DND-41 (cell line): ENCODE measurements around the gene VPS33A.

ENCODE experiments used
- ATAC-seq: fragments of 200-7000 bp; cut with Tn5 transposase; 3 replicates; pipeline ENCODE4 v1.9.1; 2021; ENCODE audit warnings: low read depth; ENCODE audit not compliant: insufficient read depth
- DNase-seq: peaks from one replicate; pipeline ENCODE4 v3.0.0-alpha.2; 2020
- H2AFZ ChIP-seq: 2 replicates; pipeline ENCODE4 v1.6.0; 2012; ENCODE audit warnings: low read depth, low read length
- H3K27ac ChIP-seq: 2 replicates; pipeline ENCODE4 v1.5.1; 2012; ENCODE audit warnings: low read length, inconsistent platforms
- H3K27me3 ChIP-seq: fragments of 200-600 bp; sonication (generic); 2 replicates; pipeline ENCODE4 v1.6.0; 2012; ENCODE audit warnings: low read length, mild to moderate bottlenecking, inconsistent platforms; ENCODE audit not compliant: insufficient read depth, poor library complexity
- H3K36me3 ChIP-seq: 2 replicates; pipeline ENCODE4 v1.5.1; 2012; ENCODE audit warnings: low read length, inconsistent platforms; ENCODE audit not compliant: insufficient read depth
- H3K4me1 ChIP-seq: 2 replicates; pipeline ENCODE4 v1.5.1; 2012; ENCODE audit warnings: mild to moderate bottlenecking, low read length; ENCODE audit not compliant: insufficient read depth
- H3K4me2 ChIP-seq: 2 replicates; pipeline ENCODE4 v1.6.0; 2012; ENCODE audit warnings: mild to moderate bottlenecking, moderate library complexity, low read length, inconsistent platforms; ENCODE audit not compliant: insufficient read depth
- H3K4me3 ChIP-seq, 2 experiments: fragments of 200-600 bp in 1 of 2; shearing (Covaris generic) in 1 of 2; 2 replicates each; pipeline ENCODE4 v1.5.1; 2012 to 2016; ENCODE audit warnings: inconsistent platforms in 2 of 2, low read length in 2 of 2, mild to moderate bottlenecking in 2 of 2, low read depth in 1 of 2, moderate library complexity in 1 of 2
- H3K79me2 ChIP-seq: 2 replicates; pipeline ENCODE4 v1.6.0; 2012; ENCODE audit warnings: low read length, inconsistent platforms; ENCODE audit not compliant: insufficient read depth
- H3K9ac ChIP-seq: 2 replicates; pipeline ENCODE4 v1.6.0; 2012; ENCODE audit warnings: low read depth, mild to moderate bottlenecking, inconsistent platforms, low read length, moderate library complexity
- H3K9me3 ChIP-seq: 2 replicates; pipeline ENCODE4 v1.5.1; 2012; ENCODE audit warnings: low read length, moderate library complexity, mild to moderate bottlenecking, inconsistent platforms; ENCODE audit not compliant: insufficient read depth, severe bottlenecking
- H4K20me1 ChIP-seq: 2 replicates; pipeline ENCODE4 v1.6.0; 2012; ENCODE audit warnings: low read length; ENCODE audit not compliant: insufficient read depth
- EZH2 ChIP-seq: IDR thresholded peaks from 3 replicates; pipeline ENCODE4 v1.6.1; 2012; ENCODE audit warnings: borderline replicate concordance, low read depth, mild to moderate bottlenecking, moderate library complexity, low read length, inconsistent platforms; ENCODE audit not compliant: severe bottlenecking
- TF ChIP-seq, protein P1 (sequence below): IDR thresholded peaks from 2 replicates; pipeline ENCODE4 v1.5.1; 2012; ENCODE audit warnings: borderline replicate concordance, low read length, moderate library complexity, mild to moderate bottlenecking; ENCODE audit not compliant: poor library complexity, severe bottlenecking; ENCODE audit errors: extremely low read depth

VPS33A gene

DNA sequence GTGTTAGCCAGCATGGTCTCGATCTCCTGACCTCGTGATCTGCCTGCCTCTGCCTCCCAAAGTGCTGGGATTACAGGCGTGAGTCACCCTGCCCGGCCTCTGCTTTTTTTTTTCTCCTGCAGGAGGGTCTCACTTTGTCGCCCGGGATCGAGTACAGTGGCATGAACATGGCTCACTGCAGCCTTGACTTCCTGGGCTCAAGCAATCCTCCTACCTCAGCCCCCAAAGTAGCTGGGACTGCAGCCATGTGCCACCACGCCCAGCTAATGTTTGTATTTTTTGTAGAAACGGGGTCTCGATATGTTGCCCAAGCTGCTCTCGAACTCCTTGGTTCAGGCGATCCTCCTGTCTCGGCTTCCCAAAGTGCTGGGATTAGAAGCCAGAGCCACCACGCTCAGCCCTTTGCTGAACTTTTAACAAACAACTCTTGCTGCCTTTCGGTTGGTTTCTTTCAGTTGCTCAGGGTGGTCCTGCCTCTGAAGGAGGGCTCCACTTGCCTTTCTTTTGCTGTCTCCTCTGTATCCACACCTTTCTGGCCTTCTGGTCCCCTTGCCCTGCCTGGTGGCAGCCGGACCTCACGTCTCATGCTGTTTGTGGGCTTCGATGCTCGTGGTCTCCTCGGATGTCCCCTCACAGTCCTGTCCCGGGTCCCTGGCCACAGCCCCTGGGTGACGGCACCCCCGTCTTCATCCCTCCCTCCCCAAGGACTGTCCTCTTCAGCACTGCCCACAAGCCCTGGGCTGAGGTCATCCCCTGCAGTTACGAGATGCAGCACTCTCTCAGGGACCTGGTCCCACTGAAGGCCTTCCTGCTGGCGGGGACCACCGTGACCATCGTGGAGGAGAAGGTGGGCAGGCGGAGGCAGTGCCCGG lies 66.6 kb downstream of the VPS33A start:
- H2AFZ ChIP-seq, result no peak overlapping the region
- no peak overlapping the region for H3K9ac ChIP-seq

DNA sequence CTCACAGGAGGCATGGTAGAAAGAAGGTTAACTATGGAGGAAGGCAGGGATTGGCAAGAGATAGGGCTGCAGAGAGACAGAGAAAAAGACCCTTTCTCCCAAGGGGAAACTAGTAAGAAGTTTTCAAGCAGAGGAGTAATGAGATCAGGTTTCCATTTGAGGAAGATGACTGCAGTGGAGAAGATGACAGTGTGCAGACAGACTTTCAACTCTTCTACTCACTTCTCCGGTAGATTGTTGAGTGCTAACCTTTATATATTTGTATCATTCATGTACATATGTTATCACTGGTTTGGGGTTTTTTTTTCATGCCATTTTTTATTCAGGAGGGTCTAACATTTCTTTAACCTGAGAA lies 68.7 kb downstream of the VPS33A start:
- Histone ChIP-seq H3K79me2 (no peaks in the 10 kb centered on the region), H3K9ac (no peak overlapping the region), H3K36me3 (no peaks in the 10 kb centered on the region), H3K9me3 (no peaks in the 10 kb centered on the region), H3K27me3 (peaks cover 3% of the 10 kb centered on the region), H3K27ac (no peak overlapping the region), H3K4me1 (no peaks in the 10 kb centered on the region), H3K4me3 (no peak overlapping the region), H4K20me1 (no peaks in the 10 kb centered on the region), H2AFZ (no peak overlapping the region), H3K4me2 (no peak overlapping the region)
- no peak for TF ChIP-seq EZH2
- TF ChIP-seq, protein P1, sequence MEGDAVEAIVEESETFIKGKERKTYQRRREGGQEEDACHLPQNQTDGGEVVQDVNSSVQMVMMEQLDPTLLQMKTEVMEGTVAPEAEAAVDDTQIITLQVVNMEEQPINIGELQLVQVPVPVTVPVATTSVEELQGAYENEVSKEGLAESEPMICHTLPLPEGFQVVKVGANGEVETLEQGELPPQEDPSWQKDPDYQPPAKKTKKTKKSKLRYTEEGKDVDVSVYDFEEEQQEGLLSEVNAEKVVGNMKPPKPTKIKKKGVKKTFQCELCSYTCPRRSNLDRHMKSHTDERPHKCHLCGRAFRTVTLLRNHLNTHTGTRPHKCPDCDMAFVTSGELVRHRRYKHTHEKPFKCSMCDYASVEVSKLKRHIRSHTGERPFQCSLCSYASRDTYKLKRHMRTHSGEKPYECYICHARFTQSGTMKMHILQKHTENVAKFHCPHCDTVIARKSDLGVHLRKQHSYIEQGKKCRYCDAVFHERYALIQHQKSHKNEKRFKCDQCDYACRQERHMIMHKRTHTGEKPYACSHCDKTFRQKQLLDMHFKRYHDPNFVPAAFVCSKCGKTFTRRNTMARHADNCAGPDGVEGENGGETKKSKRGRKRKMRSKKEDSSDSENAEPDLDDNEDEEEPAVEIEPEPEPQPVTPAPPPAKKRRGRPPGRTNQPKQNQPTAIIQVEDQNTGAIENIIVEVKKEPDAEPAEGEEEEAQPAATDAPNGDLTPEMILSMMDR, result no peak
- no peak for ATAC-seq
- no peak for DNase-seq

More for the DNA sequence above, 66.6 kb downstream of the VPS33A start:
- H3K79me2 ChIP-seq, result no peaks in the 10 kb centered on the region
- no peak overlapping the region for H3K27ac ChIP-seq
- H4K20me1 ChIP-seq, result no peaks in the 10 kb centered on the region
- no peak overlapping the region for H3K4me3 ChIP-seq
- H3K36me3 ChIP-seq, result no peaks in the 10 kb centered on the region
- H3K27me3 ChIP-seq, result peaks cover 3% of the 10 kb centered on the region
- no peak overlapping the region for H3K4me2 ChIP-seq
- ATAC-seq, result no peak
- no peaks in the 10 kb centered on the region for H3K9me3 ChIP-seq
- TF ChIP-seq, protein P1, result no peak
- TF ChIP-seq EZH2, result no peak
- no peaks in the 10 kb centered on the region for H3K4me1 ChIP-seq
- DNase-seq, result no peak

DNA sequence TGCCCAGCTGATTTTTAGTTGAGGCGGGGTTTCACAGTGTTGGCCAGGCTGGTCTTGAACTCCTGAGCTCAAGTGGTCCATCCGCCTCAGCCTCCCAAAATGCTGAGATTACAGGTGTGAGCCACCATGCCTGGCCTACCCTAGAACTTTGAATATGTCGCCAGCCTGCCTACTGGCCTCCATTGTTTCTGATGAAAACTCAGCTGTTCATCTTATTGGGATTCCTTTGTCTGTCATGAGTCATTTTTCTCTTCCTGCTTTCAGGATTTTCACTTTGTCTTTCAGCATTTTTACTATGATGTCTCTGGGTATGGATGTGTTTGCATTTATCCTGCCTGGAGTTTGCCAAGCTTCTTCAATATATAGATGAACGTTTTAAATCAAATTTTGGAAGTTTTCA lies 70.9 kb downstream of the VPS33A start:
- Histone ChIP-seq H3K4me3 (no peak overlapping the region), H3K27ac (no peak overlapping the region), H3K27me3 (peaks cover 3% of the 10 kb centered on the region), H2AFZ (no peak overlapping the region), H4K20me1 (no peaks in the 10 kb centered on the region), H3K79me2 (no peaks in the 10 kb centered on the region), H3K9ac (no peak overlapping the region), H3K4me1 (no peaks in the 10 kb centered on the region), H3K4me2 (no peak overlapping the region), H3K9me3 (no peaks in the 10 kb centered on the region), H3K36me3 (no peaks in the 10 kb centered on the region)
- DNase-seq, result no peak
- TF ChIP-seq, protein P1, result no peak
- TF ChIP-seq EZH2, result no peak
- no peak for ATAC-seq
